Measurements from ENCODE around the gene C14orf39.

Gene C14orf39, protein sequence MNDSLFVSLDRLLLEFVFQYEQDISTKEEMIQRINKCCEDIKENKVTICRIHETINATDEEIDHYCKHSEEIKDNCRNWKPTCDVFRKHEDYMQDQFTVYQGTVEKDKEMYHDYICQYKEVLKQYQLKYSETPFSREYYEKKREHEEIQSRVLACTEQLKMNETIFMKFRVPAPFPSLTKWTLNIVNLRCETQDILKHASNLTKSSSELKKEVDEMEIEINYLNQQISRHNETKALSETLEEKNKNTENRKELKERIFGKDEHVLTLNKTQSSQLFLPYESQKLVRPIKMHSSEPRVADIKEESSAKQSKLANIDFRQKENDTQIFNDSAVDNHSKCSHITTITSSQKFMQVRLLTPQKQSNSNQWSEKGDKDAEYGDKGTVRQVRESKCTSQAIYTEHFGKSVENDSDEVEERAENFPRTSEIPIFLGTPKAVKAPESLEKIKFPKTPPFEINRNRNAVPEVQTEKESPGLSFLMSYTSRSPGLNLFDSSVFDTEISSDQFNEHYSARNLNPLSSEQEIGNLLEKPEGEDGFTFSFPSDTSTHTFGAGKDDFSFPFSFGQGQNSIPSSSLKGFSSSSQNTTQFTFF

DNA sequence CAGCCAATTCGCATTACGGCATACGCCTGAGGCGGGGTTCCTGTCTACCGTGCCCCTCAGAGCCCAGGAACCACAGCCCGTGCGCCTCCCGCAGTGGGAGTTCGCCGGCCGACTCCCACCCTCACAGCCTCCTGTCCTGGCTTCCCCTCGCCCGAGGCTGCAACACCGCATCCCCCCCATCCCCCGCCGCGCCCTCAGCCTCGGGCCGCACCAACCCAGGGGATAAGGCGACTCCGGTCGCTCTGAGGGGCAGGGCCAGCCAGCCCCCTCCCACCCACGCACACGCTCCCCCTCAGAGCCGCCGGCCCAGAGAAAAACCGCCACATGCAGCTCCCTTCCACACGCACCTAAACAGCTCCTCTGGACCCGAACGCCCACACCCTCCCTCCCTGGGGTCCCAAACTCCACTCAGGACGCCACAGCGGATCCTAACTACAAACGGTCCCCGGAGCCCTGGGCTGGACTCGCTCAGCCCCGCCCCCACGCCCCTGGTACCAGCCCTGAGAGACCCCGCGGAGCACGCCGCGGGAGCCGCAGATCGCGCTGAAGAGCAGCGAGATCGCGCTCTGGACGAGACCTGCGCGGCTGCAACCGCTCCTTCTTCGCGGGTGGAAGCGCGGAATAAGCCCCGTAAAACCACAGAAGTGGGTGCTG is at the start of gene C14orf39:
C14orf39 (minus strand) TSS at position 466 of the 654 bp plus-strand sequence. CDS start 985 bp downstream, outside the sequence.
- DNase-seq, result no peak

DNA sequence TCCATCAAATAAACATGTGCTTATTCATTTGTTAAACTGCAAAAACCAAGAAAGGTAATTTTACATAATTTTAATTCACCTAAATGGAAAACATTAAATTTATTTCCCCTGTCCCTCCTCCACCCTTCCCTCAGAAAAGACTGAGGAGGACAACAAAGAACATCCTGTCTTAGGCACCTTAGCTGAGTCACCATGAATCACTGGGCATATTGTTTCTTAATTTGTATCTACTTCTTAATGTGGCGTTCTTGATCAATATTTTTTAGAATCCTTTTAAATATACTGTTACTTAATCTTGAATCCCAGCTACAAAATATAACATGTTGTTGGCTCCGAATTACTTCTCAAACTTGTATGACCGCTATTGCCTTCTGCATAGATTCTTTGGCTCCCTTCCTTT is 46.6 kb upstream of the C14orf39 start:
- no peak for DNase-seq

DNA sequence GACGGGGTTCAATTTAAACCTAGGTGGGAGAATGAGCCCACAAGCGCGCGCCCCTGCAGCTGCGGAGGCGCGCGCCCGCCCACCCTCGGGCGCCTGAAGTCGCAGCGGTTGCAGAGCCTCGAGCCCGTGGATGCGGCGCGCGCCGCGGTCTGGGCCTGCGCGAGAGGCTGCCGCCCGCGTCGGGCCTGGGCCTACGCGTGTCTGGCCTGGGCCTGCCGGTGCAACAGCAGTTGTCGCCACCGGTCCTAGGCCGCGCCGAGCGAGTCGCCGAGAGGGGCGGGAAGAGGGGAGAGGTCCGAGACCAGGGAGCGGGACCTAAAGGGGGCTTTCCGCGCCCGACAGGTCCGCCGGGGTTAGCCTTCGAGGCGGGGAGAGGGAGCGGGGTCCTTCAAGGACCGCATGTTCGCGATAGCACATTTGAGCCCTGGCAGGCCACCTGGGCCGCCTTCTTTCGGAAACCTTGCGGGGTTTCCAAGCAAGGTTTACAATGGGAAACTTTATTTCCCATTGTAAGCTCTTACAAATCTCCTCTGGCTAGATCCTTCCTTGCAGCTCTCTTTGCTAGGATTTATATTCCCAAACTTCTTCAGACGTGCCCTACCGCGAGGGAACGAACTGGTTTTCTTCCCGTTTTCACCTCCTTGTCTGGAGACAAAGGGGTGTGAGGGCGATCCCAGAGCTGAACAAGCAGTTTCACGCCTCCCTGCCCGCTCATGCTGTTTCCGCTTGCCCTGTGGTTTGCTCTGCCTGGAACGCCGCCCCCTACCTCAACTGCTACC is 29.8 kb upstream of the C14orf39 start:
- no peak for DNase-seq

DNA sequence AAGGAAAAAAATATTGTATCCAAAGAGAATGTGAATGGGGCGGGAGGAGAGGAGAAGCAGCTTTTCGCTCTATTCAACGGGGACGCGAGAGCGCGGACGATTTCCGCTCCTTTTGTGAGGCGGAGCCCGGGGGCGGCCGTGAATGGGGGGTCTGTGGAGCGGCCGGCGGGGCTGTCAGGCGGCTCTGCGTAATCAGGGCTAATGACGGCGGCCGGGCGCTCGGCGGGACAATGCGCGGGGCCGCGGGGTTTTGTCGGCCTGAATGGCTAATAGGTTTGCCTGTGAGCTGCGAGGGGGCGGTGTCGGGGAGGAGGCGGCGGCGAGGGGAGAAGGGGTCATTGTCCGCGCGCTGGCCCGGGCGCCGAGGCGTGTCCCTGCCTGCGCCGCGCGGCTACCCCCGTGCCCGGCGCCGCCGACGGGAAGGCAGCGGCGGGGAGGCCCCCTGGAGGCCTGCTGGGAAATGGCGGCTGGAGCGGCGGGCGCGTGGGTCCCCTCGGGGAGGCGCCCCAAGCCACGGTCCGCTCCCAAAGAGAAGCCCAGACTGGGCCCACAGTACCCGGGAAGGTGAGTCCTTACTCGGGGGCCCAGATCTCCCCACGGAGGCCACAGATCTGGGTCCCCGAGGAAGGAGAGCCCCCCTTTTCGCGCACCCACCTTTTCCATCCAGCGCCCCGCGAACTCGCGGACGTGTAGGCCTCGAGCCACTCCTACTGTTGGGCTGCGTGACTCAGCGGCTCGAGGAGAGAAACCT is 29.1 kb upstream of the C14orf39 start:
- DNase-seq, result peak in 2 of 56 donors; percentile 4 to 8

DNA sequence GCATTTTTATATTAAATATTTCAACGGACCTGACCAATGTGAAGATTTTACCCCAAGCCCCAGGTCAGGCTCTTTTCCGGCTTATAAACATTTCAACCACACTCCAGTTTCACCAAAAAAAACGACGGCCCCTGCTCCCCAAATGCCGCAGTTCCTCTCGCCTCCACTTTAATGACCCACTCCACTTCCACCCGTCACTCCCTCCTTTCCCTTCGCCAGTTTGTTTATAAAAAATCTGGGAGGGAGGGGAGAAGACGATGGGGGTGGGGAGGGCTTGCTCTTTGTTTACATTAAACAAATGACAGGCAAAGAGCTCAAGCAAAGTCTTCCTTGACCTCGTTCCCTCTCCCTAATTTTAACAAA is 28.5 kb upstream of the C14orf39 start:
- DNase-seq, result no peak

DNA sequence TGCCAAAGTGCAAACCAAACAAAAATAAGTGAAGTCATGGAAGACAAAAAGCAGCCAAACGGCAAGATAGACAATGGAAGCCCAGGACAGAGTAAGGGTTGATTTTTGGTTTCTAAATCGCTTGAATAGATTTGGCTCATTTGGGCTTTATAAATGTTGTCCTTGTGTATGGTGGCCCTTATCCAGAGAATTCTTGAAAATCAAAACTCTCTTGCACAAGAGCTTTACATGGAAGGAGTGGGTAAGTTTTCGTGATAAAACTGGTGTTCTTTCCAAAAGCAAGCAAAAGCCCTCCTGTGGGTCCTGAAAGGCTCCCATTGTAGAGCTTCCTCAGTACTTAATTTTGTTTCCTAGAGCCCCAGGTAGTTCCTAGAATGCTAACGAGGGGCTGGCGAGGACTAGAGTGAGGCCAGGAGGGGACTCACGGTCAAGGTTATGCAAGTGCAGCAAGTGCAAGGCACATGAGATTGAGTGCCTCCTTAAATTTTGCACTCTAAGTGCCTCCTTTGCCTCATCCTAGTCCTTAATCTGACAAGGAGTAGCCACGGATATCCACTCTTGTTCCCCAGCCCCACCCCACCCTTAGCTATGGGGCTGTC is 27.2 kb upstream of the C14orf39 start:
- DNase-seq, result no peak

DNA sequence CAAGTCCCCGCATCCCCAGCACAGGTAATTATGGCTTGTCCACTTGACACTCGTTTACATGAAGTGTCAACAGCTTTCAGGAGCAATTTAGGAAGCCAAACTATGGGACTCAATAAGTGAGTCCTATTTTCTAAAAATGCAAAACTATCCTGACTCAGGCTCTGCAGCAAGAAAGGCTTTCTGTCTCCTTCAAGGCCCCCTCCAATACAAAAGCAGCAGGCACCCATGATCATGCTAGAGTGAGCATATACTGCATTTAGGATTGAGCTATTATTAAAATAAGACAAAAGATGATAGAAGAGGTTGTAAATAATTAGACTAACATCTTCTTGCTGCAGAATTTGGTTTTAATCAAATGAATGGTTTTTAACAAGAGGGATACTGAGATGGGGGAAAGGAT is 26.3 kb upstream of the C14orf39 start:
- no peak for DNase-seq

DNA sequence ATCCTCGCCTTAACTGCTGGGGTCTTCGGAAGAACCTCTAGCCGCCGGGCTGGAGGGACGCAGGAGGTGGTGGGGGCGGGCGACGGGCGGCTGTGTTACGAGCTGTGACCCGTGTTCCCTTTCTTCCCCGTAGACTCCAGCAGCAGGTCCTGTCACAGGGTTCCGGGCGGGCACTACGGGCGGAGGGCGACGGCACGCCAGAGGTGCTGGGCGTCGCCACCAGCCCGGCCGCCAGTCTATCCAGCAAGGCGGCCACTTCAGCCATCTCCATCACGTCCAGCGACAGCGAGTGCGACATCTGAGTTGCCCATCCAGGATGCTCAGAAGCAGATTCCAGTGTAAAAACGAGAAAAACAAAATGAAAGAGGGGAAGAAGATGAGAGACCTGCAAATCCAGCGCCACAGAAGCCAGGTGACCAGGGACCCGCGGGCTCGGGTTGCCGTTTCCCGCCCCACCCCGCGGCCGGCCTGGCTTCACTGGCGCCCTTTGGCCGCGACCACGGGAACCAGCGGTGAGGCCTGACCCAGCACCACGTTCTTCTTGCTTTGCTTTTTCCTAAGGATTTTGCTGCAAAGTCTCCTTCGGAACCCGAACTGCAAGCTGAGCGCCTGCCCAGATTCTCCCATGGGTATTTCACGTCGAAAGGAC is 25.2 kb upstream of the C14orf39 start:
- DNase-seq, result no peak

DNA sequence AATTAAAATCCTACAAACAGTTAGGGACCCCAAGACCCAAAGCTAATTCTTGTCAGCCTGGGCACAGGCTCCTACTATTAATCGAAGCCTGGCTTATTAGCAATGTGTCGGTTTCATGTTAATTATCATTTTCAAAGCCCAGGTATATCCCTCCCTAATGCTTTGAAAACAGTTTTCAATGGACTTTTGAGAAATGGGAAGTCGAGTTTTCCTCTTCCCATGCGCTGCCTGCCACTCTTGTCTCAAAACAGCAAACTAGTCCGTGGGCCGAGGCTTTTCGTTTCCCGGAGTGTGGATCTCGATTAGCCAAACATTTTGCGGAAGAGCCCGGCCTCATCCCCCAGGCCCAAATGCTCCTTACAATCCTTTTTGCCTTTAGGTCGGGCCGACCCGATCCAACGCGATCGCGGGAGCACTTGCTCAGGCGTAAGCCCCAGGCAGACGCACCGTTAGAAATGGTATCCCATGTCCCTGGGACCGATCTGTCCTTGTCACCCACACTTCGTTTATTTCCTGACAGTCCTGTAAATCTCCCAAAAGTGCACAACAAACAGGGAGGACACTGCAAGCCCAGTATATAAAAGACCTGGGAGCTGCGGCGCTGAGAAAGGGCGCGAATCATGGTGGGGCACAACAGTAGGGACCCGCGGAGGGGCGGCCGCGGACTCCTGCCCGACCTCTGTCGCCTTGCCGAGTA is 24.5 kb upstream of the C14orf39 start:
- DNase-seq, result no peak

DNA sequence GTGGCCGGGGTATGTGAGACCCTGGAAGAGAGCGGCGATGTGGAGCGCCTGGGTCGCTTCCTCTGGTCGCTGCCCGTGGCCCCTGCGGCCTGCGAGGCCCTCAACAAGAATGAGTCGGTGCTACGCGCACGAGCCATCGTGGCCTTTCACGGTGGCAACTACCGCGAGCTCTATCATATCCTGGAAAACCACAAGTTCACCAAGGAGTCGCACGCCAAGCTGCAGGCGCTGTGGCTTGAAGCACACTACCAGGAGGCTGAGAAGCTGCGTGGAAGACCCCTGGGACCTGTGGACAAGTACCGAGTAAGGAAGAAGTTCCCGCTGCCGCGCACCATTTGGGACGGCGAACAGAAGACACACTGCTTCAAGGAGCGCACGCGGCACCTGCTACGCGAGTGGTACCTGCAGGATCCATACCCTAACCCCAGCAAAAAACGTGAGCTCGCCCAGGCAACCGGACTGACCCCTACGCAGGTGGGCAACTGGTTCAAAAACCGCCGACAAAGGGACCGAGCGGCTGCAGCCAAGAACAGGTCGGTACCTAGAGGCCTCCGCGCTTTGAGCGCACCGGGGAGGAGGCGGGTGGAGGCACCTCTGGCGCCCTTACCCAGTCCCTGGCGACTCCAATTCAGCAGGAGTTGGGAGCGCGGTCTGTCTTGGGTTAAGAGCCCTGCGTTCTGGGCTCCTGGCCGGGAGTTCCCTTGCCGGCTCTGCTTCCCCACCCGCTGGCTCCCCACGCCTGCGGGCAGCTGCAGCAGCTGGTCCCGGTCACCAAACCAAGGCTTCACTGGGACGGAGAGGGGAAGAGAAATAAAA is 23.8 kb upstream of the C14orf39 start:
- DNase-seq, result no peak

DNA sequence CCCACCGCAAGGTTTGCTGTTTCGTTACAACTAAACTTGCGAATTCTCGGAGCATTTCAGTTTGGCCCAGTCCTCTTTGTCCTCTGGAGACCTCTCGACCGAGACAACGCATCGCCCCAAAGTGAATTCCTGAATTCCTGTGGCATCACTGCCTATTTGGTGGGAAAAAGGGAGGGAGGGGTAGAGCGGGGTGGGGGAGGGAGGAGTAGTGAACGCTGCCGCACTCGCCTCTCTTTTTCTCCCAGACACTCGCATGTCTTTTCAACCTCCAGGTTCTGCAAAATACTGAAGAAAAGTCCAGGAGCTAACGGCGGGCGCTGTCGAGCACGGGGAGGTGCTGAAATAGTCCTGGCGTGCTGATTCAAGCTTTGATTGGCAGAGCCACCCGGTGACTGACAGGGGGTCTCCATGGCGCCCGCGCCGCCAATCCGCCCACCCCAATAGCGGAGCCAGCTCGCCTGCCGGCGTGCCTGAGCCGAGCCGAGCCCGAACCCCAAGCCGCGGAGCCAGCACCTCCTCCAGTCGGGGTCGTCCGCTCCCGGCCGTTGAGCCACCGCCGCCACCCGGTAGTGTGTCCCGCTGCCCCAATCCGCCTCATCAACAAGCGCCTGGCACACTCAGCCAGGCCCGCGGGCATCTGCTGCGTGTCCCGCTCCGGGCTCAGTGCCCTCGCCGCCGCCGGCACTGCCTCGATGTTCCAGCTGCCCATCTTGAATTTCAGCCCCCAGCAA is 23.0 kb upstream of the C14orf39 start, which contains the start of gene SIX6:
SIX6 (plus strand) TSS at position 440 of the 731 bp plus-strand sequence; CDS start at position 693, 253 bp downstream.
- no peak for DNase-seq

DNA sequence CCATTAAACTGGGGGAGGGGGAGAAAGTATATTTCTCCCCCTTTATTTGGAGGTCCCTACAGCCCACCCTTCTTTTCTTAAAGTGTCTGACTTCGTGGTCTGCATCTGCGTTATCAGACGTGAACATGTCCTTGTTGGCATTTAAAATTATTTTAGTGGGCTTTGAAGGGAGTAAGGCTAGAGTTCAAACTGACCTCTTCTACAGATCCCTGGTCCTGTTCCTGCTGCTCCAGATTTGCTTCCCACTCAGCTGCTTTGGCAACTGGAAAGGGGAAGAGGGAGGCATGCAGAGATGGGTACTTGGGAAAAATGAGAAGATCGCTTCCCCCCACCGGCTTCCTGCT is 22.5 kb upstream of the C14orf39 start:
- DNase-seq, result no peak

DNA sequence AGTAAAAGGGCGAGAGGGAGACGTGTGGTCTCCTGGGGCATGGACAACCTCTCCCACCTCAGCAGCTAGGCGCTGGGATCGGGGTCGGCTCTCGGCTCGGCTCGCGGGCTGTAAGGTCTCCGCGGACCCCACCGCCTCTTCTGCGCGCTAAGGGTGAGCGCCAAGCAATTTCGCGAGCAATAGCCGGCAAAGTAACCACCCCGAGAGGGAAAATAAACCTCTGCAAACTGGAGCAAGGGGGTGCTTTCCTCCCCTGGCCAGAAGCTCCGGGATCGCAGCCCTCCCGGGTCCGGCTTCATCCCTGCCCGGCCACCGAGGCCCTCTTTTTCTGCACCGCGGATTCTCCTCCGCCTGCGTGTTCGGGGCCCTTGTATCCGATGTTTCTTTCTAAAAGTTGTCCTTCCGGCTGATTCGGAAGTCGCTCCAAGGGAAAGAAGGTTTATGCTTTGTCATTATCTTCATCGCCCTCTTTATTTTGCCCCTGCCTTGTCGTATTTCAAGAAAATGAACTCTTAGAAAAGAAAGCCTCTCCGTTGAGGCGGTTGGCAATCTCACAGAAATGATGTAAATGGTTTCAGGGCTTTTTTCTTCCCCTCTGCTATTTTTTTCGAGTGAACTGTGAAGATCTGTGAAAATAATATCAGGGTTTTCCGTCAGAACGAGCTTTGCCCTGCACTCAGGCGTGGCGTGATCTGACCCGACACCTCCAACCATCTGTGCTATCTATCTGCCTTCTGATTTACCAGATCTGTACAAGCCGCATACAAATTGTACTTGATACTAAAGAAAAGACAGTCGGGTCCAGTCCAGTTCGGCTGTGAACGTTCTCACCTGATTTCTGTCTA is 21.3 kb upstream of the C14orf39 start:
- no peak for DNase-seq

DNA sequence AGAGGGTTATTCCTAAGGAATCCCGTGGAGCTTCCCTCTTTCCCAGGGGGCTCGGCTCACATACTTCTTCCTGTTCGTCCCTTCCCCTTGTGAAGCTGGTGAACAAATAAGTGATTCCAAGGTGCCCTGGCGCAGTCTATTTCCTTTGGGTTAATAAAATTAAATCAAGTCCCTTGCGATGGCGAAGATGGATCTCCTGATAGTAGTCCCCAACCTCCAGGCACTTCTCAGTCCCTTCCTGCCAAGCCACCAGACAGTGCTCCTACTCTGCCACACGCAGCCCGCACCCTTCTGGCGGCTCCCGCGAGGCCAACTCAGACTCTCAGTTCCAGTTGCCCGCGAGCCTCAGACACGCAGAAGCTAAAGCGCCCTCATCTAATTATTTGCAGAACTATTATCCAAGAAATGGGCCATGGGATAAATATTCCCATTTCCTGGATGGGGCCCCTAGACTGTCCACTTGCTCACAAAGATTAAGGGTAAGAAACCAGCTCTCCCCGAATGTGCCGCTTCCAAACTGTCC is 20.7 kb upstream of the C14orf39 start:
- no peak for DNase-seq

DNA sequence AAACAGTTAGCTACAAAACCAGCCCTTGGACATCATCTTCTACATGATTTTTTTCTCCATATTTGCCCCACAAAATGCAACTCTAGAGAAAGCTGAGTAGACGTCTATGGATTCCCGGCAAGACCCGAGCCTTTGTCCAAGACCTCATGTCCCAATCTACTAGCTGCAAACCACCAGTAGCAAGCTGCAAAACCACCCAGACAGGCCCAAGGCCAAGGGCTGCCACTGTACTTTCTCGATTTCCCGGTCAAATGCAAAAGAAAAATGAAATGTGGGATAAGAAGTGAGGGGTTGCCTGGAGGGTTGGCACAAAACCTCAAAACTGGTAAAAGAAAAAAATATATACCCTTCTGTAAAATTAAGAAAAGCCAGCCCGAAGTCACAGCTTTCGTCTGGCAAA is 20.1 kb upstream of the C14orf39 start:
- DNase-seq, result no peak

DNA sequence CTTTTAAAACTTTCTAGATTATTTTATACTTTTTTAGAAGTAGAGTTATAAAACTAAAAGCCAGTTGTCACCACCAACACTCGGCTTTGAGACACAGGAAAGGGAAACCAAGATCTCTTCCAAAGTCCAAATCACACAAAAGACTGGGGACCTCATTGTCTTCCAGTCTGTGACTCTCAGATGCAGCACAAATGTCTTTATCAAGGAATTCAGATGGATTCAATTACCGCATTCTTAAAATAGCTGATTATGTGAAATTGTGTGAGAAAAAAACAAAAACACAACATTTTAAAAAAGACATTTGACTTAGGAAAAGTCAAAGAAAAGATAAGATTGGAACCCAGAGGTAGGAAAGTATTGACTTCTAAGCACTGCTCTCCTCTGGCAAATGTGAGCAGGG is 19.6 kb upstream of the C14orf39 start:
- no peak for DNase-seq

DNA sequence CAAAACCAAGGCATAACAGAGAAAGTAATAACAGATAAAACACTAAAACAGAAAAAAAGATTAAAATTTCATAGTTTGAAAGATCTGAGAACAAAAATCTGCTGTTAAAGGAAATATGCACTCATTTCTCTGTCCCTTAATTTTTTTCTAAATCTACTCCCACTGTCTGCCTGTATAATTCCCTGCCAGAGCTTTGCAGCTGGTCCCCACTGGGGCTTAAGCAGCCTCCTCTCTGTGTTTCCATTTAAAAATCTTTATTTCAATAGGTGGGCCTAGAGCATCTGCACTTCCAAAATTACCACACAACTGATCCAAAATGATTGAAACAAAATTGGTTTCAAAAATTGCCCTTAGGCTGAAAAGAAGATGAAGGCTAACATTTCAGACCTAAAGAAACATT is 16.7 kb upstream of the C14orf39 start:
- no peak for DNase-seq

All from nucleus accumbens (tissue), 56 donors.